ENCODE data around the gene ATL1.
A peak's percentile ranks its signal among the peaks of the same experiment; 100 is the strongest.
"Not testable (repeated sequence)": the region's sequence is repeated elsewhere in the genome, so short reads cannot be mapped to it uniquely, and the experiment has no call there.

Gene ATL1

DNA sequence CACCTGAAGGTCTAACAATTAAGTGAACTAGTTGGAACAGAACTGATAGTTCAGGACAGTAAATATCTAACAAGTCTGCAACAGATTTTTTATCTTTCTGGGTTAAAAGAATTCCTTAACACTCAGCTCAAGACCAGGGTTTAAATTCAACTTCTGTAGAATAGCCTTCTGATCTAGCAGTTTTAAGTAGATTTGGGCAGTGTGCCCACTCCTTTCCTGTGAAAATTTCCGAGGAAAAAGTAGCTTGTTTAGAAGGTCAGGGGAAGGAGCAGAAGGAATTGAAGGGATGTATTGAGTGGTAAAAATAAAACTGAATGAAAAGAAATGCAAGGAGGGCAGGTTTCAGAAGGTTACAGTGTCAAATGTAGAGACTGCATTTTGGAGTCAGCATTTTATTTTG, 45.8 kb downstream of the ATL1 start:
- DNase-seq: no peak

DNA sequence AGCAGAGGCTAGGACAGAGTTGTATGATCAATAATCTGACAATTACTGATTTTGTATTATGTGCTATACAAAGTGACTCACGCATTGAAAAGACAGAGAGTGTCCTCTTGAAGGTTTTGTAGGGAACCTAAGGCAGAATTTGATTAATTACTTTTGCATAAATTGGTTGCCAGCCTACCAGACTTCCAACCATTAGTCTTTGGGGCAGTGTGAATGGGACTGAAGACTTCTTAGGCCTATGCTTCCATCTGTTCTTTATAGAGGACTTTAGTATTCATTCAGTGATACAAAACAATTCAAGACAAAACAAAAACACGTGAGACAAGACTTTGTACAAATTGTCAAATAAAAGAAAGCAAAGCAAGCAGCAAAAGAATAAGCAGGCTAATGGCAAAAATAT, 46.5 kb downstream of the ATL1 start:
- DNase-seq: no peak

DNA sequence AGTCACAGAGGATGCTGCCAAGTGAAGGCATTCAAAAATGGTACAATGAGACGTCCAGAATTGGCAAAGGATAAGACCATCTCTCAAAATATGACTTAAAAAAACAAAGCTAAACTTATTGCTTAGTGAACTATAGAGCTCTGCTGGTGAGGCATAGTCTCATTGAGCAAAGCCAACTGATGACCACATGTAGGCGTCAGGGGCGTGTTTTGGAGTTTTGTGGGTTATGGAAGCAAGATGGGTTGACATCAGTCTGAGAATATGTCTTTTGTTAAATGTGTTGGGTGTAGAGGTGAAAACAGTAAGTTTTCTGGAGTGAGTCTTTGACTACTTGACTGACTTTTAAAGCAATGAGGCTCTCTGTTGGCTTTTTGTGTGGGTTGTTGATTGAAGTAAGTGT, 47.2 kb downstream of the ATL1 start:
- DNase-seq: no peak

DNA sequence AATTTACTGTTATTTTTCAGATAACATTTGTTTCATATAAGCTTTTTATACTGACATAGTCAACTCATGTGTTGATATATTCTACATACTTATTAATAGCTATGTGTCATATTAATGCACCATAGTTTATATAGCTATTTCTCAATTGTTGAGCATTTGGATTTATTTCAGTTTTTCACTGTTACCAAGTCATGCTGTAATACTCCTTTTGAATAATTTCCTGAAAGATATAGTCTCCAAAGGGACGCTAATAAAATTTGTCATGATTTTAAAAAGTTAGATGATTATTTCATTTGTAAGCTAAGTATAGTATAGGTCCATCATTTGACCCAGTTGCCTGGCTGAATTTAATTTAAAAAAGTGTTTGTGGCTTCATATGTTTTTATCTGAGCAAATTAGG, 47.8 kb downstream of the ATL1 start:
- no peak for DNase-seq

DNA sequence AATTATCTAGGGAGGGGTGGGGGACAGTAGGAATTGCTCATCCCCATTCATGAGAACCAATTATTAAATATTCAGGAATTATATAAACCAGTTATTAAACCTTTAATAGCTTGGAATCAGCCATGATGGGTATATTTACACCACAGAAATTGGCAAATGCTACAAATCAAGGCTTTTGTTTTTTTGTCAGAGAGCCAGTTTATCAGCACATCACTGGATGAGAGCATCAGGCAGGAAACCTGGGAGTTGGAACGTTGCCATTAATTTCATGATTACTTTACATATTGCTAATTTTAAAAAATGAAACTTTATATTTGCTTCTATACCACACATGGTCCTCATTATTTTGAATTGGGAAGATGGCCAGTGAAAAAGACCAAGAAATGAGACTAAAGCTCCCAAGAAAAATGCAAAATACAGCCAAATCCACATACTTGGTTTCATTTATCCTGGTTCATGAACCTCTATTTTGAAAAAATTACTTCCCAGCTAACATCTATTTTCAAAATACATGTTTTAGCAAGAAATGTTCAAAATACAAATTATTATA, 48.4 kb downstream of the ATL1 start:
- no peak for DNase-seq

DNA sequence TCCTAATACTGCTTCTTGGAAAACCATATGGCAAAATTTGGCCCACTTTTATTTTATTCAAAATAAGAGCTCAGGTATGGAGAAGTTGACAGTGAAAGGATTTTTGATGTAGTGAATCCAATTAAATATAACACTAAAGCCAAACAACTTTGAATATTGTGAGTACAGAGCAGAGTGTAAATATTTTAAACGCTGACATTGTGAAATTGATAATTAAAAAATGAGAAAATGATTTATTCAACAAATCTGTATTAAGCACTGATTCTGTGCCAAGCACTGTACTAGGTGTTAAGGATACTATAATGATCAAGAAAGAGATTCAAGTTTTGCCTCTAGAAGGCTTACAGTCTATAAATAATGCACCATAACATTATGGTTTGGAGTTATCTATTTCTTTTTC, 50.5 kb downstream of the ATL1 start:
- DNase-seq: no peak

DNA sequence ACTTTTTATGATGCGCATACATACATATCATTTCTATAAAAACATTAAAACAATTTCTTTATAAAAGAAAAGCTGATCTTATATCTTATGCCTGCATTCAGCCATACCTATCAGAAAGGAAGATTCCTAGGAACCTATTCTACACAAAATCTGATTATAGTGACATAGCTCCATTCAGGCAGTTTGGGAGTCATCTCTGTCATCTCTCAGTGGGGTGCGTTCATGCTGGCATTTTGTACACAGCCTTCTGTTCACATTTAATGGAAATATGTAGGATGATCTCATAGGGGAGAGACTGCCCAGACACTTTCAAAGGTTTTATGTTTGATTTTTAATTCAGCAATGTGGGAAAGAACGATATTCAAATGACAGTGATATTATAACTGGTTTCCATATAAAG, 52.9 kb downstream of the ATL1 start:
- DNase-seq: no peak

DNA sequence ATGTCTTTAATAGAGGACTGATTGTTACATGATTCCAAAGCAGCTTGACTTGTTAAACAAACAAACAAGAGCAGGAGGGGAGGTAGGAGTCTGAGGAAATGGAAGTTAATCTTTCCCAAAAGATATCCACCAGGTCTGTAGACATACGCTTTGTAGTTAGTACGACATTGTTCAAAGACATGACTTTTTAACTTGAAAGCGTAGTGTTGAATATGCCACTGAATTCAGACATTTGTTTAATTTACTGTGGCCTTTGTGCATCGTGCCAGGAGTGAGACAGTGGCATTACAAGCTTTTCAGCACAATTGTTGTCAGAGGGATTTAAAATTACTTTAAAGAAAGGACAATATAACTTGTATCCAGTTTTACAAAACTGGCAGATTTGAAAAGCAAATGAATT, 55.1 kb downstream of the ATL1 start:
- DNase-seq: no peak

DNA sequence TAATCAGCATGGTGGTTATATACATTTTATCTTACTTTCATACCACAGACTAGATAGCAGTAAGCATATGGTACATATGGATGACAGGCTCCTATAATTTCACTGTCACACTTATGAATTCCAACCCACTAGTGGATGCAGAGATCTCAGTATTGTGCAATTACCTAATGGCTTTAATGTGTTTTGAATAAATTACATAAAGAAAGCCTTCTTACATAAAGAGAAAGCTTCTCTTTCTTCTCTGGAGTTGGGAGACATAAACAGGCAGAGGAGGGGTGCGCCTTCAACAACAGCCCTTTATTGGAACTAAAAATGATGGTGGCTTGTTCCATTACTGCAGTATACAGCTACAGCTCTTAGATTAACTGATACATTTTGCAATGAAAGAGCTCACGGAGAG, 55.6 kb downstream of the ATL1 start:
- DNase-seq: no peak

DNA sequence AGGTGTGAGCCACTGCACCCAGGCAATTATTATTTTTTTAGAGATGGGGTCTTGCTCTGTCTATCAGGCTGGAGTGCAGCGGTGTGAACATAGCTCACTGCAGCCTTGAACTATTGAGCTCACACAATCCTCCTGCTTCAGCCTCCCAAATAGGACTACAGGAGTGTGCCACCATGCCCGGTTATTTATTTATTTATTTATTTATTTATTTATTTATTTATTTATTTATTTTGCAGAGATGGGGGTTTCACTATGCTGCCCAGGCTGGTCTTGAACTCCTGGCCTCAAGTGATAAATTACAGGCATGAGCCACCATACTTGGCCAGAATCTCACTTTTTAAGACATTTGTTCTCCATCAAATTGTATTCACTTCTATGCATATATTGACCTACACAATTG, 56.3 kb downstream of the ATL1 start:
- no peak for DNase-seq

DNA sequence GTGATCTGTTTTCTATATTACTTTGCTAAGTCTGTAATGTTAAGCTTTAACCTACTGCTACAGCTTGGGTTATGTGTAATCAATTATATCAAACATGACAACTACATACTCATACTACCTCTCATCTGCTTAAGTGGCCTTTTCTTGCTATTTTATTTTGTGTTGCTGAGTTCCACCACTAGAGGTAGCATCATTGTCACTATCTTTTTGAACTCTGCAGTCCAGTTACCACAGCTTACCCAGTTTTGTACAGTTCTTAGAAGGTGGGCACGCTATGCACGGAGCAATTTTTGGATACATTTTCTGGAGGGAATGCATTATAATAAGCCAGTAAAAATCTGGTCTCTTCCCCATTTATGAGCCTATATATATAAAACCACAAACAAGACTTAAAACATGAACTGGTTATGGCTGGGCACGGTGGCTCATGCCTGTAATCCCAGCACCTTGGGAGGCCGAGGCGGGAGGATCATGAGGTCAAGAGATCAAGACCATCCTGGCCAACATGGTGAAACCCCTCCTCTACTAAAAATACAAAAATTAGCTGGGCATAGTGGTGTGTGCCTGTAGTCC, 59.7 kb downstream of the ATL1 start:
- peak in 1 of 2 experiments; percentile 2 for DNase-seq

DNA sequence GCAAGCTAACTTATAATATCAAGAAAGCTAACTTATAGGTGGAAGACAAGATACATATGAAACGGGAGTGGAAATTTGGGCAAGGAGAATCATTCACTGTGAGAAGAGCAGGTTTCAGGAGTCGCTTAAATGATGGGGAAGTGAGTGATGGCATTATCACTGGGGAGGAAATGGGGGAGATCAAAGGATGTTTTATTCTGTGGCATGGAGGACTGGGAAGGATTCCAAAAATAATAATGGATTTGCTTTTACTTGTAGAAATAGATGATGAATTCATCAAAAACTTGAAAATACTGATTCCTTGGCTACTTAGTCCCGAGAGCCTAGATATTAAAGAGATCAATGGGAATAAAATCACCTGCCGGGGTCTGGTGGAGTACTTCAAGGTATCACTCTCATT, 60.4 kb downstream of the ATL1 start:
- no peak for DNase-seq

DNA sequence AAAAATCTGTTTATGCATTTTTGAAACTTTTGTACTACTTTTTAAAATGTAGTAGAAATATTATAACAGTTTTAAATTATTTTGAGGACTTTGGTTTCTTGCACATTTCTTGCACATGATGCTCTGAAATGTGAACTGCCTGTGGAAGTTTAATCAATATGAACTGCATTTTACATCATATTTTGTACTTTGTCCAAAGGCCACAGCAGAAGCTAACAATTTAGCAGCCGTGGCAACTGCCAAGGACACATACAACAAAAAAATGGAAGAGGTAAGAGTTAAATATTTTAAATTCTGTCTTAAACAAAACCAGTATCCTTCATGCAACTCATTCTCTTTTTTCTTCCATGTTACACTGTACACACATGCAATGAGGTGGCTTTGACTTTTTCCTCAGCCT, 63.0 kb downstream of the ATL1 start:
- no peak for DNase-seq

DNA sequence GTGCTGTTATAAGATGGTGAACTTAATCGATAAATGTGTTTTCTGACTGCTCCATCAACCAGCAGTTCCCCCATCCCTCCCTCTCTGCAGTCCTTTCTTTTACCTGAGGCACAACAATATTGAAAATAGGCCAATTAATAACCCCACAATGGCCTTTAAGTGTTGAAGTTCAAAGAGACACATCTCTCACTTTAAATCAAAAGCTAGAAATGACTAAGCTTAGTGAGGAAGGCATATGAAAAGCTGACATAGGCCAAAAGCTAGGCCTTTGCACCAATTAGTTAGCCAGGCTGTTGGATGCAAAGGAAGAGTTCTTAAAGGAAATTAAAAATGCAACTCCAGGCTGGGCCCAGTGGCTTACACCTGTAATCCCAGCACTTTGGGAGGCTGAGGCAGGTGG, 64.5 kb downstream of the ATL1 start:
- DNase-seq: no peak

DNA sequence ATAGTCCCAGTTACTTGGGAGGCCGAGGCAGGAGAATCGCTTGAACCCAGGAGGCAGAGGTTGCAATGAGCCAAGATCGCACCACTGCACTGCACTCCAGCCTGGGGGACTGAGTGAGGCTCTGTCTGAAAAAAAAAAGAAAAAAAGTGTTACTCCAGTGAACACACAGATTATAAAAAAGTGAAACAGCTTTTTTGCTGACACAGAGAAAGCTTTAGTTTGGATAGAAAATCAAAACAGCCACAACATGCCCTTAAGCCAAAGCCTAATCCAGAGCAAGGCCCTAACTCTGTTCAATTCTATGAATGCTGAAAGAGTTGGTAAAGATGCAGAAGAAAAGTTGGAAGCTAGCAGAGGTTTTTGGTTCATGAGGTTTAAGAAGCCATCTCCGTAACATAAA, 65.0 kb downstream of the ATL1 start:
- not testable (repeated sequence) for DNase-seq

DNA sequence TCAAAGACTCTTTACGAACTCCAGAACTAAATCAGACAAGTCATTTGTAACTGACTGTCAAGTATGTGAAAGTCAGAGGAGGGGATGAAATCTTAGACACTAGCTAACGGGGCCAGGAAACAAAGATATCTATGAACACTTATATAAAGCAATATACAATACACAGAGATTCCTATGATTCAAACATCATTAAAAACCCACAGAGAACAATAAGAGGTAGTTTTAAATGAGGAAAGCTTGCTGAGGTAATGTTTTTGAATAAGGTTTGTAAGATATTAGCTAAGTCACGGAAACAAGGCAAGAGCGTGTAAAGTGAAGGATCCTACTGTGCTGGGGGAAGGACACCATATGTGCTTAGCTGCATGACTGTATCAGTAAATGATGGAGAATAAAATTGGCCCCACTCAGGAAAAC, 71.5 kb downstream of the ATL1 start:
- DNase-seq: no peak

DNA sequence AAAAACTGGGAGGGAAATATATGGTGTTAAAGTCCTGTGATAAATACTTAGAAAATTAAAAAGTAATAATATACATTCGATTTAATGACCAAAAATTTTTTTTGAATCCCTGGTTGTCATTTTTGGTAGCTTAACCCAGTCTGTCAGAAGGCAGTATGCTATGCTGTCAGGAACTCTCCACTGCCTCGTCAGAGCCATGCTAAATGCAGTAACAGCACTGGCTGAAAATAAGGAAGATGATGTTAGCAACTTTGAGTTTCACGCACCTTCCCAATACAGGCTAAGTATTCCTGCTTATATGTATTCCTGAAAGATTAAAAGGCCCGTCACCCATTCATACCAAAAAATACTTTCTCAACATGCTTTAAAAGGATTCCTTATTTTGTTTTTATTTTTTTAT, 74.0 kb downstream of the ATL1 start:
- no peak for DNase-seq

DNA sequence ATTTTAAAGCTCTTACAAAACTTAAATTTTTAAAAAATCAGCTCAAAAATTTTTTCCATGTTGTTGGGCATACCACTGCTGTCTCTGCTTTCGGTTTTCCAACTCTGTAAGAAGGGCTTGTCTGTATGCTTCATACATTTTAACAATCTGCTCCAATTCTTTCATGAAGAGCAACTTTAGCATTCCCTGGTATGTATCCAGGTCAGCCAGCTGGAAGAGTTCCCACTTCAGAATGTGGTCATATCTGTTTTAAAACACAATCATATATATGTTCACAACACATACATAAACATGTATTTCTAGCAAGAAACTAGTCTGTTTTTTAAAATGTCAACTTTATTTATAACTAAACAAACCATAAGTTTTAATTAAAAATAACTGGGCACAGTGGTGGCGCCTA, 75.2 kb downstream of the ATL1 start:
- no peak for DNase-seq

DNA sequence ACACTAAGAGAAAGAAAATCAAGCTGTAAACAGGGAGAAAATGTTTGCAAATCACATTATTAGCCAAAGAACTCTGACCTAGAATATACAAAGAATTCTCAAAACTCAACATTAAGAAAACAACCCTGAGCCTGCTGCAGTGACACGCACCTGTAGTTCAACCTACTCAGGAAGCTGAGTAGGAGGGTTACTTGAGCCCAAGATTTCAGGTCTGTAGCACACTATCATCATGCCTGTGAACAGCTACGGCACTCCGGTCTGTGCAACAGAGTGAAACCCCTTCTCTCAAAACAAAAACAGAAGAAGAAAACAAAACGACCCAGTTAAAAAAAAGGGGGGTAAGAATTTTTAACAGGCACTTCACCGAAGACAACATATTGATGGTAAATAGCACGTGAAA, 87.3 kb downstream of the ATL1 start:
- no peak for DNase-seq

DNA sequence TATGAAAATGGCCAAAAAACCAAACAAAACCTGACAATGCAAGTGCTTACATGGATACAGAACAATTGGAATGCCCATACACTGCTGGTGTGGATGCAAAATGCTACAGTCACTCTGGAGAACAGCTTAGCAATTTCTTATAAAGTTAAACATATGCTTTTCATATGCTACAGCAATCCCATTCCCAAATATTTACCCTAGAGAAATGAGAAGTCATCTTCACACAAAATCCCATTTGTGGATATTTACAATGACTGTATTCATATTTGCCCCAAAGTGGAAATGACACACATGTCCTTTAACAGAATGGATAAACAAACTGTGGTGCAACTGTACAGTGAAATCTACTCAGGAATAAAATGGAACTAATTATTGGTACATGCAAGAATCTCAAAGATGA, 87.8 kb downstream of the ATL1 start:
- DNase-seq: no peak

DNA sequence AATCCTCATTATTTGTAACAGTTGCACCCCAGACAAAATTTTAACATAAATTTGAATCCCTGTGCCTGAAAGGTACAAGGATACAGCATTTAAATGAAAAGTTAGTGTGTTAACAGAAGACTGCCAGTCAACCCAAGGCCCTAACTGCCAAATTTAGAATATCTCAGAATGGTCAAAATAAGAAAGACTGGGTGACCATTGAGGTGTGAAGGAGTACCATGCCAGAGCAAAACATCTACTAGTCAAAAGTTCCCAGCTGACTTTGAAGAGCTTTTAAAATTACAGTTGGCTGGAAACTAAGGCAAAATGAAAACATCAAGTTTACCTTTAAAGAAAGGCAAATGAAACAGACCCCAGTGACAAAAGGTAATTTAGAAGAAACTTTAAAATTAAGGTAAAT, 89.7 kb downstream of the ATL1 start:
- no peak for DNase-seq

DNA sequence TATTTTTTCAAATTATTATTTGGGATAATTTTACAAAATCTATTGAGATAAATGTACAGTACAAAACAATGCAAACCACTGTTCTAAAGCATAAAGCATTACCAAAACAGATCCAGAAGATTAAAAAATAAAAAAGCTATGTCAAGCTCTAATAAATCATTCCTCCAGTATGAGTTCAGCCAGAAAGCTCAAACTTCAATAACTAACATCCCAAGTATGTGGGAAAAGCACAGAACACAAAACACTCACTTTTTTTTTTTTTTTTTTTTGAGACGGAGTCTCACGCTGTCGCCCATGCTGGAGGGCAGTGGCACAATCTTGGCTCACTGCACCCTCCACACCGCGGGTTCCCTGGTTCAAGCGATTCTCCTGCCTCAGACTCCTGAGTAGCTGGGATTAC, 96.8 kb downstream of the ATL1 start:
- DNase-seq: no peak

DNA sequence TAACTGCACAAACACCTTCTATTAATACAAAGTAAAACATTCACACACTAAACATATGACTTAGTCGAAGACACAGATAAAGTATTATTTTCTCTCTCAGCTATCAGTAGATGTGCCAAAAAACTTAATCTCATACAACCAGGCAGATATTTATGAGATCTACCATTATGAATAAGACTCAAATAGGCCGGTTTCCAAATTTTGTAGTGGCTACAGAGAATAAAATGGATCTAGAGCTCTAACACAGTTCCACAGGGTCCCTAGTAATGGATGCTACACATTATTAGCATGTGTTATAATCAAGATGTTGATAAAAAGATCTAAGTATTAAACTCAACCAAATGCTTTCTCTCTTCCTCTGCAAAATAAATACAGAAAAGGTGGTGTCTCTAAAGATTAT, 97.8 kb downstream of the ATL1 start:
- DNase-seq: no peak

DNA sequence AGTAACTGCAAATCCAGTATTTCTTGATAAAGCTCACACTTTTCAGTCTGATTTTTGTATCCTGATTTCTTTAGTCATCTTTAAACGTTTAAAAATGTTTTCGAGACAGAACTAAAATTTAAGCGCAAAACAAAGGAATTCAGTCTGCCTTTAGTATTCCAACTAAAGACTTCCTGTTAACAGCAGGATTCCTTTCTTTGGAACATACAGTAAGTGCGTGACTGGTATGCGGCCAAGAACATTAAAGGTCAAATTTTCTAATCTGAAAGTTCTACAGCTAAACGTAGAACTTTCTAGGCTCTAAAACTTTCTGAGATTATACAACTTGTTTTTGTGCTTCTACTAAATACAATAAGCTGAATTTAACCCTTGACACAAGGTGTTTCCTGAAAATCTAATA, 98.3 kb downstream of the ATL1 start:
- DNase-seq: no peak

DNA sequence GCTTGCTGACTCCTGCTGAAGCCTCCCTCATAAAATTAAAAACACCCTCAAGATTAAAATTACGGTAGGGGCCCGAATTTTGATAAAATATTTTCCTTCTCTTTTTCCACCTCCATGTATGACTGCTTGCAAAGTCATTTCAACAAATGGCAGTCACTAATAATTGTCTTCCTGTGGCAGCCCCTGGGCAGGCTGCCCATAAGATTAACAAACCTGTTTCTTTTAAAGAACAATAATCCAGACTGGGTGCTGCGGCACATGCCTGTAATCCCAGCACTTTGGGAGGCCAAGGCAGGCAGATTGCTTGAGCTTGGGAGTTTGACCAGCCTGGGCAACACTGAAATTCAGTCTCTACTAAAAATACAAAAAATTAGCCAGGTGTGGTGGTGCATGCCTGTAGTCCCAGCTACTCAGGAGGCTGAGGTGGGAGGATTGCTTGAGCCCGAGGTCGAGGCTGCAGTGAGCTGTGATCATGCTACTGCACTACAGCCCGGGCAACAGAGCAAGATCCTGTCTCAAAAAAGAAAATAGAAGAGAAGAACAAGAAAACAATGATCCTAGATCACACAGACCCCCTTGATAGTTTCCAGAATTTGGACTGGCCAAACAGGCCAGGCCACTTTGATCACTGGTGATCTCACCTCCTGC, 99.5 kb downstream of the ATL1 start:
- no peak for DNase-seq

All from SHP77 (cell line).